Measurements from ENCODE around the gene TP53I11.

The TP53I11 gene

DNA sequence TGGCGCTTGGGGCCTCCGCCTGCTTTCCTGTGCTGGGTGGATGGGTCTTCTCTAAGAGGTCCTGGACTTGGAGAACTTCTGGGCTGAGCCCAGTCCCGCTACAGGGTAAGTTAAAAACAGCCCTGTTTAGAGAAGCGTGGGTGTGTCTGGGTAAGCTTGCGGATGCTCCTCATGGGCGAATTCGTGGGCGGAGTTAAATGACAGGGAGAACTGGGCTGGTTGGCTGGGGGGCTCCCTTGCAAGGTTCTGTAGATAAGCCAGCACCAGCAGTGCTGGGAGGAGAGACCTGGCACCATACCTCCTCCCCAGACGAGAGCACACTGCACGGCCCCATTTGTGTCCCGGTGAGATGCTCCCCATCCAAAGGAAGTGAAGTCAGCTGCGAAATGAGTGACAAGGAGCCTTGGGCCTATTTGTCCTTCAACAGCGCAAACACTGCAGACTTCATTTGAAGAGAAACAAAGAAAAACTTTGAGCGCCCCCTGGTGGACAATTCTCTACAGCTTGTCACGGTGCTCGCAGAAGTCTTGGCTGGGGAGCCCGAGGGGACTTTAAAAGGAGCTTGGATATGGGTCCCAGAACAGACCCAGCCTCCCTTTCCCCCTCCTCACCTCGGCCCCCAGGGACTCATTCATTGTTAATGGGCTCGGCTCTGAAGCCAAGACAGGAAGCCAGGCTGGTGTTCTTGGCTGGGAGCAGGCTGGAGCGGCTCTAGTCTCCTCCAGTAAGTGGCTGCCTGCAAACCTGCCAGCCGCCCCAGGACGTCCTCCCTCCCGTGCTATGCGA is 39.5 kb downstream of the TP53I11 start:
- Histone ChIP-seq H3K4me2 (ENCODE audit: low read length, poor library complexity, severe bottlenecking) (peak overlapping the region; percentile 49), H3K4me1 (ENCODE audit: control insufficient read depth, insufficient read depth, low read depth, low read length) (peaks cover 5% of the 10 kb centered on the region), H3K4ac (ENCODE audit: low read depth in 1 of 2, low read length in 2 of 2) (no peak overlapping the region), H3K9me3 (ENCODE audit: control insufficient read depth, low read length) (no peaks in the 10 kb centered on the region), H2BK15ac (ENCODE audit: low read depth, poor library complexity, severe bottlenecking) (no peak overlapping the region), H4K8ac (ENCODE audit: low read length) (peak overlapping the region; percentile 1), H3K23ac (ENCODE audit: low read length in 2 of 2) (no peak overlapping the region), H3K27me3 (ENCODE audit: control insufficient read depth in 1 of 2, insufficient read depth in 1 of 2, low read length in 2 of 2) (peaks cover 44 to 66% of the 10 kb centered on the region in 2 experiments), H2BK120ac (ENCODE audit: low read depth, low read length) (no peak overlapping the region), H3K18ac (ENCODE audit: low read depth in 1 of 2, low read length in 2 of 2) (peak overlapping the region in 1 of 2 experiments; percentile 37), H3K27ac (ENCODE audit: low read length, poor library complexity, severe bottlenecking) (no peak overlapping the region), H2AFZ (ENCODE audit: low read depth, low read length) (peak overlapping the region; percentile 18), H2AK5ac (ENCODE audit: low read length, severe bottlenecking) (no peak overlapping the region), H3K4me3 (ENCODE audit: insufficient read depth in 1 of 2, low read depth in 1 of 2, low read length in 2 of 2) (no peak overlapping the region), H2BK12ac (ENCODE audit: low read length in 2 of 2) (no peak overlapping the region), H4K91ac (ENCODE audit: low read length) (no peak overlapping the region), H3K79me1 (replicated peaks; ENCODE audit: low read length, poor library complexity, severe bottlenecking) (no peaks in the 10 kb centered on the region), H3K14ac (ENCODE audit: low read length in 2 of 2) (no peak overlapping the region), H3K36me3 (ENCODE audit: control insufficient read depth in 1 of 2, insufficient read depth in 2 of 2, low read depth in 1 of 2, low read length in 2 of 2) (no peaks in the 10 kb centered on the region), H3K9ac (ENCODE audit: low read length) (no peak overlapping the region), H2BK5ac (ENCODE audit: low read depth, low read length, poor library complexity, severe bottlenecking) (no peak overlapping the region)
- peak; percentile 82 for DNase-seq
- 28% methylated on average over 24 of the region's 24 CpGs for WGBS

DNA sequence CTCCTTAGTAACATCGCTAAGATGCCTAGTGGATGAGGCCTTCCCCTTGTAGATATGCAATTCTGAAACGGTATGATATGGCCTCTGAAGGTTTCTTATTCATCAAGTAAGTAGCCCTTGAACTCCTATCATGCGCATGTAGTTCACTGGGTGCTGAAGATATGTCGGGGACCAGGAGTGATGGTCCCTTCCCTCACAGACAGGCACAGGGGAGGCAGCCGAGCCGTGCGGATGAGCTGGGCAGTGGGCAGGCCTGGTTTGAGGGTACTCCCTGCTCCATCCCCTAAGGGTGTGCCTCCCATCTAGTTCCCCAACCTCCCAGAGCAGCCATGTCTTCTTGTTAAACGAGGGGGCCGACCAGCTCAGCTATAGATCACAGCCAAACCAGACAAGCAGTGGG is 40.1 kb downstream of the TP53I11 start:
- Histone ChIP-seq H3K79me1 (replicated peaks; ENCODE audit: low read length, poor library complexity, severe bottlenecking) (no peaks in the 10 kb centered on the region), H3K23ac (ENCODE audit: low read length in 2 of 2) (no peak overlapping the region), H2BK120ac (ENCODE audit: low read depth, low read length) (no peak overlapping the region), H3K4ac (ENCODE audit: low read depth in 1 of 2, low read length in 2 of 2) (no peak overlapping the region), H3K14ac (ENCODE audit: low read length in 2 of 2) (no peak overlapping the region), H2AK5ac (ENCODE audit: low read length, severe bottlenecking) (no peak overlapping the region), H3K9me3 (ENCODE audit: control insufficient read depth, low read length) (no peaks in the 10 kb centered on the region), H2BK15ac (ENCODE audit: low read depth, poor library complexity, severe bottlenecking) (no peak overlapping the region), H3K18ac (ENCODE audit: low read depth in 1 of 2, low read length in 2 of 2) (no peak overlapping the region), H3K4me3 (ENCODE audit: insufficient read depth in 1 of 2, low read depth in 1 of 2, low read length in 2 of 2) (no peak overlapping the region), H3K4me2 (ENCODE audit: low read length, poor library complexity, severe bottlenecking) (no peak overlapping the region), H3K27ac (ENCODE audit: low read length, poor library complexity, severe bottlenecking) (no peak overlapping the region), H4K8ac (ENCODE audit: low read length) (no peak overlapping the region), H3K9ac (ENCODE audit: low read length) (no peak overlapping the region), H3K4me1 (ENCODE audit: control insufficient read depth, insufficient read depth, low read depth, low read length) (peaks cover 5% of the 10 kb centered on the region), H3K36me3 (ENCODE audit: control insufficient read depth in 1 of 2, insufficient read depth in 2 of 2, low read depth in 1 of 2, low read length in 2 of 2) (no peaks in the 10 kb centered on the region), H2AFZ (ENCODE audit: low read depth, low read length) (no peak overlapping the region), H4K91ac (ENCODE audit: low read length) (no peak overlapping the region), H3K27me3 (ENCODE audit: control insufficient read depth in 1 of 2, insufficient read depth in 1 of 2, low read length in 2 of 2) (peaks cover 47 to 66% of the 10 kb centered on the region in 2 experiments), H2BK12ac (ENCODE audit: low read length in 2 of 2) (no peak overlapping the region), H2BK5ac (ENCODE audit: low read depth, low read length, poor library complexity, severe bottlenecking) (no peak overlapping the region)
- 88% methylated on average over 8 of the region's 9 CpGs for WGBS
- no peak for DNase-seq

DNA sequence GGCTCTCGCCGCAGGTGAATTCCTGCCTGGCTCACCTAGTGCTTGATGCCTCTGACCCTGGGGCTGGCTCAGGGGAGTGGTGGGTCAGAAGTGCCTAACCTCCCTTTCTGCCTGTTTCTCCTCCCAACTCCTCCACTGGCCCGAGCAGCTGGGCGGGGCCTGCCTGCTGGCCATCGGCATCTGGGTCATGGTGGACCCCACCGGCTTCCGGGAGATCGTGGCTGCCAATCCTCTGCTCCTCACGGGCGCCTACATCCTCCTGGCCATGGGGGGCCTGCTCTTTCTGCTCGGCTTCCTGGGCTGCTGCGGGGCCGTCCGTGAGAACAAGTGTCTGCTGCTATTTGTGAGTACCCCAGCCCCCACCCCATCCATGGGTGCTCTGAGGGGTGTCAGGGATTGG is 41.1 kb downstream of the TP53I11 start:
- H3K4me2 ChIP-seq (ENCODE audit: low read length, poor library complexity, severe bottlenecking) = no peak overlapping the region
- H3K14ac ChIP-seq (ENCODE audit: low read length in 2 of 2) = no peak overlapping the region
- no peak overlapping the region for H3K4ac ChIP-seq (ENCODE audit: low read depth in 1 of 2, low read length in 2 of 2)
- peaks cover 7% of the 10 kb centered on the region for H3K4me1 ChIP-seq (ENCODE audit: control insufficient read depth, insufficient read depth, low read depth, low read length)
- H3K79me1 ChIP-seq (replicated peaks; ENCODE audit: low read length, poor library complexity, severe bottlenecking) = no peaks in the 10 kb centered on the region
- H2BK12ac ChIP-seq (ENCODE audit: low read length in 2 of 2) = no peak overlapping the region
- H2BK5ac ChIP-seq (ENCODE audit: low read depth, low read length, poor library complexity, severe bottlenecking) = no peak overlapping the region
- H3K9ac ChIP-seq (ENCODE audit: low read length) = no peak overlapping the region
- H2BK120ac ChIP-seq (ENCODE audit: low read depth, low read length) = no peak overlapping the region
- no peak overlapping the region for H2AFZ ChIP-seq (ENCODE audit: low read depth, low read length)
- no peak overlapping the region for H3K23ac ChIP-seq (ENCODE audit: low read length in 2 of 2)
- H3K4me3 ChIP-seq (ENCODE audit: insufficient read depth in 1 of 2, low read depth in 1 of 2, low read length in 2 of 2) = no peak overlapping the region
- no peak overlapping the region for H2AK5ac ChIP-seq (ENCODE audit: low read length, severe bottlenecking)
- no peak overlapping the region for H3K18ac ChIP-seq (ENCODE audit: low read depth in 1 of 2, low read length in 2 of 2)
- no peak for DNase-seq
- 87% methylated on average over 14 of the region's 14 CpGs for WGBS
- peaks cover 46 to 67% of the 10 kb centered on the region in 2 experiments for H3K27me3 ChIP-seq (ENCODE audit: control insufficient read depth in 1 of 2, insufficient read depth in 1 of 2, low read length in 2 of 2)
- H3K27ac ChIP-seq (ENCODE audit: low read length, poor library complexity, severe bottlenecking) = no peak overlapping the region
- no peaks in the 10 kb centered on the region for H3K9me3 ChIP-seq (ENCODE audit: control insufficient read depth, low read length)
- H2BK15ac ChIP-seq (ENCODE audit: low read depth, poor library complexity, severe bottlenecking) = no peak overlapping the region
- H4K91ac ChIP-seq (ENCODE audit: low read length) = no peak overlapping the region
- H3K36me3 ChIP-seq (ENCODE audit: control insufficient read depth in 1 of 2, insufficient read depth in 2 of 2, low read depth in 1 of 2, low read length in 2 of 2) = no peaks in the 10 kb centered on the region
- H4K8ac ChIP-seq (ENCODE audit: low read length) = no peak overlapping the region

DNA sequence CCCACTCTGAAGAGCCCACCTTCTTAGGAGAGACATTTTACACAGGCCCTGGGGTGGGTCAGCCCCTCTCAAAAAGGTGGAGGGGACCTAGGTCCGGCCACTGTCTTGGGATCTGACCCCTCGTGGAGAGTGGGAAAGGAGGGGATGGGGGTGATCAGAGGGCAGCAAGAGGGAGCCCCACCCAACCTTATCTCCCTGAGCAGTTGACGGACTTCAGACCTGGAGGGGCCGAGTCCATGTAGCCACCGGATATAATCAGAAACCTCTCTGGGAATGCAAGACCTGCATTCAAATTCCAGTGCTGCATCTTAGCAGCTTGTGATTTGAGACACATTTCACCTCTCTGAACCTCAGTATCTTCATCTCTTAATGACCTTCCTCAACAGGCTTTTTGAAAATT is 44.0 kb downstream of the TP53I11 start:
- no peak overlapping the region for H4K91ac ChIP-seq (ENCODE audit: low read length)

More for the DNA sequence above, 44.0 kb downstream of the TP53I11 start:
- no peak overlapping the region for H3K23ac ChIP-seq (ENCODE audit: low read length in 2 of 2)
- H3K9me3 ChIP-seq (ENCODE audit: control insufficient read depth, low read length) = no peaks in the 10 kb centered on the region
- H3K4me1 ChIP-seq (ENCODE audit: control insufficient read depth, insufficient read depth, low read depth, low read length) = peaks cover 6% of the 10 kb centered on the region
- WGBS = 69% methylated on average over 5 of the region's 5 CpGs
- H3K79me1 ChIP-seq (replicated peaks; ENCODE audit: low read length, poor library complexity, severe bottlenecking) = no peaks in the 10 kb centered on the region
- no peak overlapping the region for H3K27ac ChIP-seq (ENCODE audit: low read length, poor library complexity, severe bottlenecking)
- H2AFZ ChIP-seq (ENCODE audit: low read depth, low read length) = no peak overlapping the region
- no peak overlapping the region for H4K8ac ChIP-seq (ENCODE audit: low read length)
- H2BK15ac ChIP-seq (ENCODE audit: low read depth, poor library complexity, severe bottlenecking) = no peak overlapping the region
- H3K27me3 ChIP-seq (ENCODE audit: control insufficient read depth in 1 of 2, insufficient read depth in 1 of 2, low read length in 2 of 2) = peaks cover 55 to 84% of the 10 kb centered on the region in 2 experiments
- H2BK12ac ChIP-seq (ENCODE audit: low read length in 2 of 2) = no peak overlapping the region
- H3K18ac ChIP-seq (ENCODE audit: low read depth in 1 of 2, low read length in 2 of 2) = no peak overlapping the region
- H2AK5ac ChIP-seq (ENCODE audit: low read length, severe bottlenecking) = no peak overlapping the region
- no peak overlapping the region for H3K9ac ChIP-seq (ENCODE audit: low read length)
- no peak for DNase-seq
- H2BK5ac ChIP-seq (ENCODE audit: low read depth, low read length, poor library complexity, severe bottlenecking) = no peak overlapping the region
- no peak overlapping the region for H3K4ac ChIP-seq (ENCODE audit: low read depth in 1 of 2, low read length in 2 of 2)
- H3K4me2 ChIP-seq (ENCODE audit: low read length, poor library complexity, severe bottlenecking) = no peak overlapping the region
- no peak overlapping the region for H2BK120ac ChIP-seq (ENCODE audit: low read depth, low read length)
- no peak overlapping the region for H3K14ac ChIP-seq (ENCODE audit: low read length in 2 of 2)
- H3K36me3 ChIP-seq (ENCODE audit: control insufficient read depth in 1 of 2, insufficient read depth in 2 of 2, low read depth in 1 of 2, low read length in 2 of 2) = no peaks in the 10 kb centered on the region
- H3K4me3 ChIP-seq (ENCODE audit: insufficient read depth in 1 of 2, low read depth in 1 of 2, low read length in 2 of 2) = no peak overlapping the region
